8988T (cell line): Measurements from ENCODE around the gene PATL1.

Experiments
- DNase-seq: peaks from one replicate; pipeline ENCODE4 v3.0.0; 2011

The PATL1 gene

GRCh38 chr11:59614277-59615119 lies 54.3 kb downstream of the PATL1 start:
- DNase-seq, result no peak

DNA sequence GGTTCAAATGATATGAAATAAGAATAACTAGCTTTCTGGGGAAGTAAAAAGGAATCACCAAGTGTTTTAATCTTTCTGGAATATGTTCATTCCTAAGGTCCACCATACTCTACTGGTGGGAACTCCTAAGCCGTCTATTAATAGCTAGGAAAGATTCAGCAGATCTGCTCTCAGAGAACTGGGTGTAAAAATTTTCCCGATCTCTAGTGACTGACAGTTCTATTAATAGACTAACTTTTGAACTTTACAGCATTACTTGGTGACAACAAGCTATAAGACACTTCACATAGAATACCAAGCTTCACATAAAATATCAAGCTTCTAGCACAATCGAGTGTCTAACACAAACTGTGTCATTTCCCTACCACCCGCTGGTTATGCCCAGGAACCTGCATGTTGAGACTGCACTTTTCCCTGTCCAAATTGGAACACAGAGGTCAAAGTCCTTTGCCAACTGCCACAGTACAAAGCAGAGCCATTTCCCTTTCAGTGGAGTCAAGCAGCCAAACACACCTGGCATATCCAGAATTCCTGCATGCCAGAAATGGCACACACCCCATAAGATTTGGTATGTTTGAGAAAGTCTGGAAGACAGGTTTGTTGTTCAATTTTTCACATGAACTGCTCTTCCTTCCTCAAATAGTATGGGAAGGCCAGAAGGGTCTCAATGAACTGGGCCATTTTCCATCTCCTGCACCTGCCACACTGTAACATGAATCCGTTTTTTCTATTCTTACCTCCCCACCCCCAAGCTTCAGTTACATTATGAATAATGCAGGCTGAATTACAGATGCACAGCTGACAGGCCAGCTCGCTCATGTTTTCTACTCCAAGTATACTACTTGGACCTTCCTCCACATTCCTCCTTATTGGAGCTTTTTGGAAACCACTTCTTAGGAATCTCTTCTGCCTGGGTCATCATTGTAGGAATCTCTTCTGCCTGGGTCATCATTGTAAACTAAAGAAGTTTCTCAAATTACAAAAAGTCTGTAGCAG lies 57.0 kb downstream of the PATL1 start:
- DNase-seq, result no peak

DNA sequence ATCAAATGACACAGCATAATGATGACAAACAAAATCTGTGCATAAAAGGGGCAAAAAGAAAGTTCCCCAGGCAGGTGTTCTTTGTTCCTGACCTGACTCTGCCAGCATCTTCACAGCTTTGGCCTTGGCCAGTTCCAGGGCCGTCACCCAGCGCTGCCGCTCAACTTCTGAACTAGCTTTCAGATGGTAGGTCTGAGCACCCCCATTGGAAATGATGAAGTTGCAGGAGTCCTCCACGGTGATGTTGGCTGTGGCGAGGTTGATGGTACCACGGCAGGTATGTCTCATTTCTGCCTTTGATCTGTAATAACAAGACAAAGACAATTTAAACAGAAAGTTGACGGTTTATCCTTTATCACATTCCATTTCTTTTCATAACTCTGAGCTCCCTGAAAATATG lies 58.5 kb downstream of the PATL1 start:
- no peak for DNase-seq

GRCh38 chr11:59607703-59608454 lies 61.0 kb downstream of the PATL1 start:
- DNase-seq, result no peak

DNA sequence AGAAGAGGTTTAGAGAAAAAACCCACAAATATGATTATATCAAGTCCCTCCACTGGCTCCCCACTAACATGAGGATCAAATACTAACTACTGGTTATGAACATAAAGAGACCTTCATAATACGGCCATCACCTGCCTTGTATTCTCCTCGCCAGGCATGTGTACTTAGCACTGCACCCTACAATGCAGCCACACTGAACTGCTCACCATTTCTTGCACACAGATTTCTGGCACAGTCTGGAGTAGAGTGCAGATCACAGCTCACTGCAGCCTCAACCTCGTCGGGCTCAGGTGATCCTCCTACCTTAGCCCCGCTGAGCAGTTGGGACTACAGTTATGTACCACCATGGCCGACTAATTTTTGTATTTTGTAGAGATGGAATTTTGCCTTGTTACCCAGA lies 66.4 kb downstream of the PATL1 start:
- no peak for DNase-seq

- DNase-seq, result no peak
These were observed 67.0 kb downstream of the PATL1 start for GRCh38 chr11:59601788-59602187.

GRCh38 chr11:59600636-59601035 lies 68.2 kb downstream of the PATL1 start:
- DNase-seq, result no peak

DNA sequence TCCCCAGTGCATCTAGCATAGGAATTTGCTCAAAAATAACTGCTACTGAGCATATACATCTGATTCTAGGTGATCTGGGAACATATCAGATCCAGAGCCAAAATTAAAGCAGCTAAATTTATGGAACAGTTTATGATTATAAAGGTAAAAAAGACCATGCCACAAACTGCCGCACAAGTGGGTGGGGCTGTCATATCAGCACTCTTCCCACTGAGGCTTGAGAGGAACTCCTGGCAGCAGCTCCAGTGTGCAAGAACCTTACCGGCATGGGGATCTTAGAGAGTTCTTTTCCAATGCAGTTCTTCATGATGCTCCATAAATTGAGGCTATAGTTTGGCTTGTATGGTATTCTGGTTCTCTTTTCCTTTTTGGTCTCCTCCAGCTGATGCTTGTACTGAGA lies 68.6 kb downstream of the PATL1 start:
- DNase-seq, result no peak

DNA sequence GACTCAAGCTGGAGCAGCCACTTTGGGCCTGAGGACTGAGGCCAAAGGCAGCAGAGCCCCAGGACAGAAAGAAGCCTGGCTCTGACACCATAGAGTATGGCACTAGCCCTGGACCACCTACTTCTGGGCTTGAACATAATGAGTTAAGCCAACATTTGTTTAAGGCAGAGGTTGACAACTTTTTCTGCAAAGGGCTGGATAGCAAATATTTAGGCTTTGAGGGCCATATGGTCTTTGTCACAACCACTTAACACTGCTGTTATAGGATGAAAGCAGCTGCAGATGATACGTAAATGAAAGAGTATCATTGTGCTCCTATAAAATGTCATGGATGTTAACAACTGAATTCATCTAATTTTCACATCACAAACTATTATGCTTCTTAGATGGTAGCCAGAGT lies 69.9 kb downstream of the PATL1 start:
- no peak for DNase-seq
